NB4 (cell line): ENCODE measurements around the gene SENP6.

ENCODE experiments used
- DNase-seq: peaks from one replicate; pipeline ENCODE4 v3.0.0; 2010; ENCODE audit warnings: low read depth
- H3K4me3 ChIP-seq: one replicate; pipeline ENCODE4 v1.5.1; 2011; ENCODE audit warnings: mild to moderate bottlenecking, low read depth, low read length, moderate library complexity
- CTCF ChIP-seq: IDR thresholded peaks from one replicate; pipeline ENCODE4 v1.5.1; 2012; ENCODE audit warnings: low read depth, low read length
- MAX ChIP-seq: IDR thresholded peaks from 2 replicates; pipeline ENCODE4 v1.6.1; 2011; ENCODE audit warnings: low read depth, low read length
- MYC ChIP-seq: IDR thresholded peaks from 2 replicates; pipeline ENCODE4 v1.6.1; 2011; ENCODE audit warnings: low read depth, low read length
- POLR2A ChIP-seq: IDR thresholded peaks from 2 replicates; pipeline ENCODE4 v1.6.1; 2011; ENCODE audit warnings: mild to moderate bottlenecking; ENCODE audit not compliant: insufficient read length; ENCODE audit errors: extremely low read depth

The SENP6 gene

GRCh38 chr6:75601304-75602245 lies at the start of gene SENP6:
Gene SENP6, plus strand, starts transcription at chr6:75601880. Its CDS starts 645 bp downstream, at chr6:75602525.
- peak within 1 kb of the TSS; percentile 97 for H3K4me3 ChIP-seq
- DNase-seq = peak; percentile 93
- peak; percentile 85 for TF ChIP-seq POLR2A
- TF ChIP-seq CTCF = no peak
- peak; percentile 81 for TF ChIP-seq MYC
- peak; percentile 62 for TF ChIP-seq MAX

GRCh38 chr6:75556240-75556639 lies 45.4 kb upstream of the SENP6 start:
- no peak for TF ChIP-seq POLR2A
- no peak for TF ChIP-seq MAX
- TF ChIP-seq MYC = no peak
- TF ChIP-seq CTCF = no peak
- H3K4me3 ChIP-seq = no peak overlapping the region
- DNase-seq = no peak

GRCh38 chr6:75557068-75557467 lies 44.6 kb upstream of the SENP6 start:
- TF ChIP-seq MYC = no peak
- no peak for TF ChIP-seq POLR2A
- no peak for TF ChIP-seq CTCF
- no peak for TF ChIP-seq MAX
- DNase-seq = no peak
- H3K4me3 ChIP-seq = no peak overlapping the region

- H3K4me3 ChIP-seq = no peak overlapping the region
- DNase-seq = peak; percentile 52
- TF ChIP-seq CTCF = peak; percentile 58
- TF ChIP-seq MAX = no peak
Measured at GRCh38 chr6:75563032-75563431, 38.6 kb upstream of the SENP6 start.

GRCh38 chr6:75566137-75566767 lies 35.4 kb upstream of the SENP6 start:
- DNase-seq = no peak
- H3K4me3 ChIP-seq = no peak overlapping the region
- TF ChIP-seq MAX = no peak
- no peak for TF ChIP-seq MYC
- no peak for TF ChIP-seq CTCF
- no peak for TF ChIP-seq POLR2A
